Brain microvascular endothelial cell (primary cell): ENCODE results near the gene SSBP2.

ENCODE experiments used
- DNase-seq: peaks from one replicate; pipeline ENCODE4 v3.0.0-alpha.2; 2020
- H3K27ac ChIP-seq: fragments of 250-450 bp; sonication (Bioruptor Pico); 2 replicates; pipeline ENCODE4 v1.5.1; 2020; ENCODE audit warnings: mild to moderate bottlenecking, moderate library complexity
- H3K27me3 ChIP-seq: fragments of 250-450 bp; sonication (Bioruptor Pico); replicated peaks from 2 replicates; pipeline ENCODE4 v1.5.1; 2020; ENCODE audit warnings: mild to moderate bottlenecking
- H3K36me3 ChIP-seq: fragments of 250-450 bp; sonication (Bioruptor Pico); replicated peaks from 2 replicates; pipeline ENCODE4 v1.5.1; 2020; ENCODE audit warnings: mild to moderate bottlenecking
- H3K4me3 ChIP-seq: 2 replicates; pipeline ENCODE4 v1.5.1; 2011; ENCODE audit warnings: low read depth, mild to moderate bottlenecking, control low read depth, low read length, moderate library complexity
- in situ Hi-C: cut with HindIII; loops from 2 replicates; pipeline ENCODE4 v1.10.0; 2017; ENCODE audit warnings: low sequenced_read_pairs, low pct_ligation_motif_present
- TF ChIP-seq, protein P1 (sequence below): IDR thresholded peaks from 2 replicates; pipeline ENCODE4 v1.5.1; 2011; ENCODE audit warnings: low read depth, mild to moderate bottlenecking, moderate library complexity, low read length, control low read depth, inconsistent platforms; ENCODE audit errors: missing control alignments

Gene SSBP2

DNA sequence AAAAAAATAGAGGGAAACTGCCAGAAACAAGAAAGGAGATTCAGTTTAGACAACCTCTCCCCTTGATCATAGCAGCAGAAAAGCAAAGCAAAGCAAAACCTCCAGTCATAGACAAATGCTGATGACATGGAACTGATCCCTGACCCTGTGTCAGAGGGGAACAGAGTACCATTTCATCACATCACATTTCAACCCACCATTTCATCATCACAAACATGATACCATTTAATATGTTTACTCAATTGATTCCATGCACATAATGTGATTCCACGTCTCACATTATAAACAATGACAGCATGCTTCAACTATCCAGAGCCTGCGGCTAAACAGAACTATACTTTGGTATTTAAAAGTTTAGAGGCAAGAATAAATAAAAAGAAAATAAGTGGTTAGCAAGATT lies 328.2 kb downstream of the SSBP2 start:
- TF ChIP-seq, protein P1, sequence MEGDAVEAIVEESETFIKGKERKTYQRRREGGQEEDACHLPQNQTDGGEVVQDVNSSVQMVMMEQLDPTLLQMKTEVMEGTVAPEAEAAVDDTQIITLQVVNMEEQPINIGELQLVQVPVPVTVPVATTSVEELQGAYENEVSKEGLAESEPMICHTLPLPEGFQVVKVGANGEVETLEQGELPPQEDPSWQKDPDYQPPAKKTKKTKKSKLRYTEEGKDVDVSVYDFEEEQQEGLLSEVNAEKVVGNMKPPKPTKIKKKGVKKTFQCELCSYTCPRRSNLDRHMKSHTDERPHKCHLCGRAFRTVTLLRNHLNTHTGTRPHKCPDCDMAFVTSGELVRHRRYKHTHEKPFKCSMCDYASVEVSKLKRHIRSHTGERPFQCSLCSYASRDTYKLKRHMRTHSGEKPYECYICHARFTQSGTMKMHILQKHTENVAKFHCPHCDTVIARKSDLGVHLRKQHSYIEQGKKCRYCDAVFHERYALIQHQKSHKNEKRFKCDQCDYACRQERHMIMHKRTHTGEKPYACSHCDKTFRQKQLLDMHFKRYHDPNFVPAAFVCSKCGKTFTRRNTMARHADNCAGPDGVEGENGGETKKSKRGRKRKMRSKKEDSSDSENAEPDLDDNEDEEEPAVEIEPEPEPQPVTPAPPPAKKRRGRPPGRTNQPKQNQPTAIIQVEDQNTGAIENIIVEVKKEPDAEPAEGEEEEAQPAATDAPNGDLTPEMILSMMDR: no peak
- peak; percentile 72 for DNase-seq
- in situ Hi-C loops: no loop called here
- Histone ChIP-seq H3K4me3 (no peak overlapping the region), H3K36me3 (no peaks in the 10 kb centered on the region), H3K27me3 (no peaks in the 10 kb centered on the region), H3K27ac (peak overlapping the region; percentile 41)

- peak overlapping the region; percentile 92 for H3K27ac ChIP-seq
- H3K27me3 ChIP-seq: no peaks in the 10 kb centered on the region
- no peak overlapping the region for H3K4me3 ChIP-seq
- DNase-seq: peak; percentile 91
- no peaks in the 10 kb centered on the region for H3K36me3 ChIP-seq
- TF ChIP-seq, protein P1: no peak
- in situ Hi-C loops: no loop called here
Observed at GRCh38 chr5:81420039-81420667, 330.7 kb downstream of the SSBP2 start.

- Histone ChIP-seq H3K4me3 (no peak overlapping the region), H3K27ac (no peak overlapping the region), H3K27me3 (no peaks in the 10 kb centered on the region), H3K36me3 (no peaks in the 10 kb centered on the region)
- in situ Hi-C loops: no loop called here
- DNase-seq: no peak
- TF ChIP-seq, protein P1: no peak
Observed at GRCh38 chr5:81418606-81419005, 332.3 kb downstream of the SSBP2 start.

DNA sequence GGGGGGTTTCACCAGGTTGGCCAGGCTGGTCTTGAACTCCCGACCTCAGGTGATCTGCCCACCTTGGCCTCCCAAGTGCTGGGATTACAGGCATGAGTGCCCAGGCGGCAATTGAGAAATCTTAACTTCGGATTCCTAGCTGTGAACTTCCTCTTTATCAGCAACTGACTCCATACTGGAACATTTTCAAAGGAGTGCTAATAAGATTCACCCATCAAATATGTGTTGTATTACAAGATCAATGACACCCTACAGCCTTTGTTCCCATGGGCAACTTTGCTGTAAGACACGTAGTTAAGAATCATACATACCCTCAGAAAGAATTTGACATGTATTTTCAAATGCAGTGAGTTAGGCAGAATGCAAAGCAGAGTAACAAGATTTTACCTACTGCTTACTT lies 333.8 kb downstream of the SSBP2 start:
- H3K27ac ChIP-seq: no peak overlapping the region
- H3K4me3 ChIP-seq: no peak overlapping the region
- no peaks in the 10 kb centered on the region for H3K36me3 ChIP-seq
- peak; percentile 50 for DNase-seq
- TF ChIP-seq, protein P1: no peak
- in situ Hi-C loops: no loop called here
- H3K27me3 ChIP-seq: no peaks in the 10 kb centered on the region

DNA sequence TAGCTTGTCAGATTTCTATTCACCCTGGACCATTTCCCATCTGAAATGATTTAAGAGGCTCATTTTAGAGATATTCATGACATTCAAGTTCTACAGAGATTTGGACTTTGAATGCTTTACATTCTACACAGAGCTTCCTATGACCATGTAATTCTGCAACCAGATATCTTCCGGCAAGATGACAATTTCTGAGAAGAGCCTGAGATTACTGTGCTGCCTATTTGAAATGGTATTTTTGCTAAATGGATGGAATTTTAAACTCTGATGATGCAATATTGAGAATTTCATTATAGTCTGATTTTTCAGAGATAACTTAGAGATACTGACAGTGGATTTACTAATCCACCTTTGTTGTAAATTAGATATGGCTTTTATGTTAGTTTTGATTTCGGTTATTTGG lies 341.0 kb downstream of the SSBP2 start:
- H3K27ac ChIP-seq: no peak overlapping the region

More for the DNA sequence above, 341.0 kb downstream of the SSBP2 start:
- Histone ChIP-seq H3K4me3 (no peak overlapping the region), H3K36me3 (no peaks in the 10 kb centered on the region), H3K27me3 (no peaks in the 10 kb centered on the region)
- in situ Hi-C loops: no loop called here
- TF ChIP-seq, protein P1: no peak
- no peak for DNase-seq
